ENCODE results near the gene TDRD1.

DNA sequence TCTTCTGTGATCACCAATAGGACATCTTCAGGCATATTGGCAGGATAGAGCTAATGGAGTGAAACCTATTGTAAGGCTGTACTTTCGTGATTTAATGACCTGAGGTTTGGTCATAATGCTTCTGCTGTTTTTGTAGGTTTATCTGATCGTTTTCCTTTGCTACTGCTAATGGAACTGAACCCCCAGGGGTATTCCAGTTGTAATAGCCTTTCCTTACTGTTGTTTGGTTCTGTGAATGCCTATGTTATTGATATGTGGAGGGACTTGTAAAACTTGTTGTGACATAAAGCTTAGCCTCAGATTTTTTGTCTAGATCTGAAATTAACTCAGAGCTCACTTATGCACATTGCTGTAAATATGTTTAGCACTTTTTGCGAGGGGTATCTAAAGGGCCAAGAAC, 49.0 kb downstream of the TDRD1 start:
- TF ChIP-seq, protein P1, sequence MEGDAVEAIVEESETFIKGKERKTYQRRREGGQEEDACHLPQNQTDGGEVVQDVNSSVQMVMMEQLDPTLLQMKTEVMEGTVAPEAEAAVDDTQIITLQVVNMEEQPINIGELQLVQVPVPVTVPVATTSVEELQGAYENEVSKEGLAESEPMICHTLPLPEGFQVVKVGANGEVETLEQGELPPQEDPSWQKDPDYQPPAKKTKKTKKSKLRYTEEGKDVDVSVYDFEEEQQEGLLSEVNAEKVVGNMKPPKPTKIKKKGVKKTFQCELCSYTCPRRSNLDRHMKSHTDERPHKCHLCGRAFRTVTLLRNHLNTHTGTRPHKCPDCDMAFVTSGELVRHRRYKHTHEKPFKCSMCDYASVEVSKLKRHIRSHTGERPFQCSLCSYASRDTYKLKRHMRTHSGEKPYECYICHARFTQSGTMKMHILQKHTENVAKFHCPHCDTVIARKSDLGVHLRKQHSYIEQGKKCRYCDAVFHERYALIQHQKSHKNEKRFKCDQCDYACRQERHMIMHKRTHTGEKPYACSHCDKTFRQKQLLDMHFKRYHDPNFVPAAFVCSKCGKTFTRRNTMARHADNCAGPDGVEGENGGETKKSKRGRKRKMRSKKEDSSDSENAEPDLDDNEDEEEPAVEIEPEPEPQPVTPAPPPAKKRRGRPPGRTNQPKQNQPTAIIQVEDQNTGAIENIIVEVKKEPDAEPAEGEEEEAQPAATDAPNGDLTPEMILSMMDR (IDR thresholded peaks at IDR 0.05; ENCODE audit: low read depth, low read length, poor library complexity, severe bottlenecking), result no peak
- no peak for TF ChIP-seq EZH2phosphoT487 (IDR thresholded peaks at IDR 0.05; ENCODE audit: borderline replicate concordance, low read length)
